MM.1S (cell line): ENCODE measurements around the gene MX1.

Source experiments
- EZH2 ChIP-seq: fragments of 300-600 bp; sonication (generic); optimal IDR thresholded peaks from 2 replicates; pipeline ENCODE3; 2017; ENCODE audit warnings: low read depth, mild to moderate bottlenecking, antibody characterized with exemption, low read length, mixed read lengths
- TF ChIP-seq, protein P1 (sequence below): fragments of 300-600 bp; sonication (generic); IDR thresholded peaks from 2 replicates; pipeline ENCODE4 v1.5.1; 2016; ENCODE audit warnings: antibody characterized with exemption, low read length, mixed read lengths

DNA sequence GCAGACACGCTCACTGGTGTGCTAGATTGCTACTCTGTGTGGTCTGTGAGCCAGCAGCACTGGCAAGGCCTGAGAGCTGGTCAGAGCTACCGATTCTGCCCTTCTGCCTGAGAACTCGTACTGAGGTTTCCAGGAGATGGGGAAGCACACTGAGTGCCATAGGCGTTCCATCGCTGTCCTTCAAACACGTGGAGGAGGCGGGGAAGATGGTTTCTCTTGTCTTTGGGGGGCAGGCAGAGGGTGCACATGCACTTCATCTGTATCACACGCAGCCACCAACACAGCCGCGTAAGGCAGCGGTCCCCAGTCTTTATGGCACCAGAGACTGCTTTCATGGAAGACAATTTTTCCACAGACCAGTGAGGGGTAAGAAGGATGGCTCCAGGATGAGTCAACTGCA is 23.8 kb upstream of the MX1 start:
- TF ChIP-seq, protein P1, sequence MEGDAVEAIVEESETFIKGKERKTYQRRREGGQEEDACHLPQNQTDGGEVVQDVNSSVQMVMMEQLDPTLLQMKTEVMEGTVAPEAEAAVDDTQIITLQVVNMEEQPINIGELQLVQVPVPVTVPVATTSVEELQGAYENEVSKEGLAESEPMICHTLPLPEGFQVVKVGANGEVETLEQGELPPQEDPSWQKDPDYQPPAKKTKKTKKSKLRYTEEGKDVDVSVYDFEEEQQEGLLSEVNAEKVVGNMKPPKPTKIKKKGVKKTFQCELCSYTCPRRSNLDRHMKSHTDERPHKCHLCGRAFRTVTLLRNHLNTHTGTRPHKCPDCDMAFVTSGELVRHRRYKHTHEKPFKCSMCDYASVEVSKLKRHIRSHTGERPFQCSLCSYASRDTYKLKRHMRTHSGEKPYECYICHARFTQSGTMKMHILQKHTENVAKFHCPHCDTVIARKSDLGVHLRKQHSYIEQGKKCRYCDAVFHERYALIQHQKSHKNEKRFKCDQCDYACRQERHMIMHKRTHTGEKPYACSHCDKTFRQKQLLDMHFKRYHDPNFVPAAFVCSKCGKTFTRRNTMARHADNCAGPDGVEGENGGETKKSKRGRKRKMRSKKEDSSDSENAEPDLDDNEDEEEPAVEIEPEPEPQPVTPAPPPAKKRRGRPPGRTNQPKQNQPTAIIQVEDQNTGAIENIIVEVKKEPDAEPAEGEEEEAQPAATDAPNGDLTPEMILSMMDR = no peak
- no peak for TF ChIP-seq EZH2
